Measurements from ENCODE around the gene SUSD3. TPM values are rescaled to one million over a fixed set of nuclear protein-coding genes. Genes with fewer than 3 reads are reported as not detected.

Gene SUSD3
- total RNA-seq, 1 experiment from 2014 or later, result 9.0 TPM

GRCh38 chr9:93059011-93059714 is 662 bp downstream of the SUSD3 start:
- no peak overlapping the region for H3T11ph ChIP-seq (ENCODE audit: low read length)
- H4K20me1 ChIP-seq (ENCODE audit: control insufficient read depth, insufficient read depth, insufficient read length), result no peaks in the 10 kb centered on the region
- no peak overlapping the region for H2AFZ ChIP-seq (ENCODE audit: low read length)
- no peak overlapping the region for H4K91ac ChIP-seq (ENCODE audit: insufficient read length, low read depth, low read length)
- no peak overlapping the region for H3K23ac ChIP-seq (ENCODE audit: insufficient read length, low read depth, low read length)
- H3K79me1 ChIP-seq (ENCODE audit: insufficient read depth, low read depth, low read length, poor library complexity, severe bottlenecking), result no peaks in the 10 kb centered on the region
- no peak overlapping the region for H2AK5ac ChIP-seq (ENCODE audit: insufficient read length, low read length)
- H3K4ac ChIP-seq (ENCODE audit: low read depth, low read length), result no peak overlapping the region
- no peak for DNase-seq
- no peak overlapping the region for H4K8ac ChIP-seq (replicated peaks; ENCODE audit: insufficient read length, low read depth, low read length)
- H3K27me3 Mint-ChIP-seq (ENCODE audit: low read depth), result peaks cover 39% of the 10 kb centered on the region
- H3K4me1 Mint-ChIP-seq, result peaks cover 41 to 50% of the 10 kb centered on the region in 2 experiments
- H3K9ac ChIP-seq (ENCODE audit: extremely low read depth, insufficient read length, low read length), result no peak overlapping the region
- H3K79me2 ChIP-seq (ENCODE audit: insufficient read depth, low read length), result no peaks in the 10 kb centered on the region
- H3K36me3 Mint-ChIP-seq (ENCODE audit: insufficient read depth in 1 of 3, low read depth in 3 of 3), result no peaks in the 10 kb centered on the region
- no peak overlapping the region for H2BK15ac ChIP-seq (ENCODE audit: low read depth, low read length)
- no peaks in the 10 kb centered on the region for H3K27me3 ChIP-seq (ENCODE audit: insufficient read depth, low read length)
- no peak for TF ChIP-seq CTCF (conservative IDR thresholded peaks at IDR 0.05)
- no peak overlapping the region for H2BK12ac ChIP-seq (ENCODE audit: insufficient read length, low read depth, low read length)
- peak overlapping the region; percentile 56 to 74 for H3K4me3 Mint-ChIP-seq
- H3K27ac Mint-ChIP-seq, result no peak overlapping the region
- no peaks in the 10 kb centered on the region for H3K9me3 Mint-ChIP-seq
- no peak overlapping the region for H2BK120ac ChIP-seq (ENCODE audit: low read depth, low read length, poor library complexity, severe bottlenecking)
- H3K4me2 ChIP-seq (ENCODE audit: insufficient read depth, insufficient read length, low read length), result peak overlapping the region; percentile 12
- WGBS (ENCODE audit: extremely low coverage, insufficient read length, low lambda C conversion rate), result no CpG with 5 or more reads among the region's 53 CpGs
- H3K14ac ChIP-seq (ENCODE audit: insufficient read depth, low read length), result peak overlapping the region; percentile 24; the same call in 1 of the 2 replicates
- no peaks in the 10 kb centered on the region for H3K4me1 ChIP-seq (ENCODE audit: insufficient read depth, low read length)
- no peak overlapping the region for H3K27ac ChIP-seq (ENCODE audit: insufficient read length, low read depth, low read length)
- H2BK5ac ChIP-seq (ENCODE audit: insufficient read length, low read length), result no peak overlapping the region
- H4K5ac ChIP-seq (ENCODE audit: insufficient read length, low read depth, low read length), result no peak overlapping the region
- no peak overlapping the region for H2BK20ac ChIP-seq (ENCODE audit: low read depth, low read length, poor library complexity, severe bottlenecking)
- H3K56ac ChIP-seq (ENCODE audit: insufficient read length, low read depth, low read length), result no peak overlapping the region
- no peaks in the 10 kb centered on the region for H3K9me3 ChIP-seq (ENCODE audit: control insufficient read depth, low read depth, low read length)
- no peaks in the 10 kb centered on the region for H3K23me2 ChIP-seq (ENCODE audit: insufficient read length, low read depth, low read length, poor library complexity, severe bottlenecking)
- H3K18ac ChIP-seq (ENCODE audit: insufficient read length, low read depth, low read length), result no peak overlapping the region

All from H9 (cell line).